ENCODE data around the gene NCBP1. TPM values are rescaled to one million over a fixed set of nuclear protein-coding genes. Genes with fewer than 3 reads are reported as not detected.
"Not testable (repeated sequence)": the region's sequence is repeated elsewhere in the genome, so short reads cannot be mapped to it uniquely, and the experiment has no call there.

The NCBP1 gene
- total RNA-seq, 1 donor from 2014 or later, result 21.4 TPM

- not testable (repeated sequence) for ATAC-seq
- intact Hi-C loops (cut with micrococcal nuclease), result loop anchor here (10.0 kb wide), 1 partner anchor 64 kb away; the partner anchor contains the start of genes NCBP1 and TSTD2
Measured at GRCh38 chr9:97699281-97699680, 65.7 kb downstream of the NCBP1 start.

GRCh38 chr9:97699824-97700223, 66.2 kb downstream of the NCBP1 start:
- ATAC-seq, DNase-seq: not testable (repeated sequence)
- intact Hi-C loops (cut with micrococcal nuclease), result loop anchor here (10.0 kb wide), 1 partner anchor 65 kb away; the partner anchor contains the start of genes NCBP1 and TSTD2

More at GRCh38 chr9:97699281-97699680, 65.7 kb downstream of the NCBP1 start:
- not testable (repeated sequence) for DNase-seq

GRCh38 chr9:97703437-97704344, 70.1 kb downstream of the NCBP1 start:
- ATAC-seq, result peak; percentile 45
- no peak for DNase-seq

GRCh38 chr9:97704345-97704677, 70.7 kb downstream of the NCBP1 start:
- intact Hi-C loops (cut with micrococcal nuclease), result no loop called here
- DNase-seq (no peak), ATAC-seq (no peak)

More at GRCh38 chr9:97703437-97704344, 70.1 kb downstream of the NCBP1 start:
- intact Hi-C loops (cut with micrococcal nuclease), result no loop called here

- no peak for DNase-seq
- intact Hi-C loops (cut with micrococcal nuclease), result no loop called here
- ATAC-seq, result no peak
Measured at GRCh38 chr9:97704851-97705250, 71.2 kb downstream of the NCBP1 start.

GRCh38 chr9:97705354-97705950, 71.8 kb downstream of the NCBP1 start:
- ATAC-seq (no peak), DNase-seq (no peak)
- intact Hi-C loops (cut with micrococcal nuclease), result no loop called here

- intact Hi-C loops (cut with micrococcal nuclease), result no loop called here
- no peak for DNase-seq
- ATAC-seq, result no peak
Measured at GRCh38 chr9:97706246-97706645, 72.6 kb downstream of the NCBP1 start.

GRCh38 chr9:97710356-97711222, 77.0 kb downstream of the NCBP1 start:
- DNase-seq, result no peak
- intact Hi-C loops (cut with micrococcal nuclease), result no loop called here
- ATAC-seq, result peak; percentile 87

GRCh38 chr9:97711223-97711626, 77.6 kb downstream of the NCBP1 start:
- DNase-seq (no peak), ATAC-seq (no peak)
- intact Hi-C loops (cut with micrococcal nuclease), result no loop called here

GRCh38 chr9:97714435-97714834, 80.8 kb downstream of the NCBP1 start:
- ATAC-seq (no peak), DNase-seq (no peak)
- intact Hi-C loops (cut with micrococcal nuclease), result no loop called here

GRCh38 chr9:97717866-97718265, 84.2 kb downstream of the NCBP1 start:
- intact Hi-C loops (cut with micrococcal nuclease), result no loop called here
- ATAC-seq (no peak), DNase-seq (no peak)

- DNase-seq (no peak), ATAC-seq (no peak)
- intact Hi-C loops (cut with micrococcal nuclease), result no loop called here
Measured at GRCh38 chr9:97721396-97721795, 87.8 kb downstream of the NCBP1 start.

GRCh38 chr9:97722331-97722730, 88.7 kb downstream of the NCBP1 start:
- intact Hi-C loops (cut with micrococcal nuclease), result no loop called here
- DNase-seq (no peak), ATAC-seq (no peak)

Other genes with a start within 250 kb of the NCBP1 start
- gene TDRD7, start 221.7 kb upstream of the NCBP1 start, total RNA-seq, result 8.8 TPM
- gene TMOD1, start 132.2 kb upstream of the NCBP1 start, total RNA-seq, result 205 TPM
- 25.9 TPM for gene TSTD2, start 453 bp upstream of the NCBP1 start, total RNA-seq
- 6.4 TPM for gene XPA, start 63.5 kb downstream of the NCBP1 start, total RNA-seq
- gene FOXE1, start 219.4 kb downstream of the NCBP1 start, total RNA-seq, result not detected

Data from left ventricle myocardium superior (tissue), 1 donor.